HEK293T (cell line): ENCODE results near the gene GPR150.

Experiments
- CTCF ChIA-PET: fragments of 350-600 bp; formaldehyde crosslinking; extraction: SDS; loops from one replicate; lab custom pipeline; 2021; ENCODE audit warnings: antibody characterized with exemption, inconsistent platforms; lab: Yijun Ruan, JAX
- POLR2A ChIA-PET: fragments of 350-600 bp; formaldehyde crosslinking; extraction: SDS; loops from one replicate; lab custom pipeline; 2020; ENCODE audit warnings: antibody characterized with exemption, inconsistent platforms; lab: Yijun Ruan, JAX
- DNase-seq: peaks from one replicate; pipeline ENCODE4 v3.0.0; 2012; ENCODE audit warnings: mixed read lengths; ENCODE audit errors: extremely low spot score
- ARNT ChIP-seq: fragments of 450-650 bp; IDR thresholded peaks from 2 replicates; pipeline ENCODE4 v1.6.1; 2017; ENCODE audit warnings: mild to moderate bottlenecking
- BHLHE40 ChIP-seq: fragments of 450-650 bp; IDR thresholded peaks from 2 replicates; pipeline ENCODE4 v1.6.1; 2016; ENCODE audit warnings: mild to moderate bottlenecking, moderate library complexity, borderline replicate concordance
- CTBP1 ChIP-seq: fragments of 450-650 bp; IDR thresholded peaks from 2 replicates; pipeline ENCODE4 v1.6.1; 2016; ENCODE audit warnings: borderline replicate concordance
- ELF4 ChIP-seq: fragments of 450-650 bp; IDR thresholded peaks from 2 replicates; pipeline ENCODE4 v1.6.1; 2017; ENCODE audit warnings: antibody characterized with exemption
- FOXA1 ChIP-seq: fragments of 450-650 bp; IDR thresholded peaks from 2 replicates; pipeline ENCODE4 v1.6.1; 2016; ENCODE audit warnings: mild to moderate bottlenecking
- FOXK2 ChIP-seq: fragments of 450-650 bp; IDR thresholded peaks from 2 replicates; pipeline ENCODE4 v1.6.1; 2016; ENCODE audit warnings: mild to moderate bottlenecking
- FOXM1 ChIP-seq: fragments of 450-650 bp; IDR thresholded peaks from 2 replicates; pipeline ENCODE4 v1.6.1; 2017; ENCODE audit warnings: mild to moderate bottlenecking, borderline replicate concordance
- HDGF ChIP-seq: fragments of 450-650 bp; IDR thresholded peaks from 2 replicates; pipeline ENCODE4 v1.6.1; 2017; ENCODE audit warnings: antibody characterized with exemption, borderline replicate concordance
- L3MBTL2 ChIP-seq: fragments of 450-650 bp; conservative IDR thresholded peaks from 2 replicates; pipeline ENCODE4 v1.6.1; 2016; ENCODE audit warnings: mild to moderate bottlenecking
- LEF1 ChIP-seq: fragments of 450-650 bp; IDR thresholded peaks from 2 replicates; pipeline ENCODE4 v1.6.1; 2017; ENCODE audit warnings: mild to moderate bottlenecking, borderline replicate concordance
- NFRKB ChIP-seq: fragments of 450-650 bp; IDR thresholded peaks from 2 replicates; pipeline ENCODE4 v1.6.1; 2016; ENCODE audit warnings: mild to moderate bottlenecking, moderate library complexity
- PKNOX1 ChIP-seq: fragments of 450-650 bp; IDR thresholded peaks from 2 replicates; pipeline ENCODE4 v1.6.1; 2016
- SP1 ChIP-seq: fragments of 450-650 bp; IDR thresholded peaks from 2 replicates; pipeline ENCODE4 v1.6.1; 2017
- SUZ12 ChIP-seq: fragments of 450-650 bp; IDR thresholded peaks from 2 replicates; pipeline ENCODE4 v1.6.1; 2016; ENCODE audit warnings: mild to moderate bottlenecking
- TARDBP ChIP-seq: fragments of 450-650 bp; IDR thresholded peaks from 2 replicates; pipeline ENCODE4 v1.6.1; 2016
- ZNF384 ChIP-seq: fragments of 450-650 bp; IDR thresholded peaks from 2 replicates; pipeline ENCODE4 v1.6.1; 2016

The GPR150 gene

GRCh38 chr5:95600557-95600956 lies 19.3 kb upstream of the GPR150 start:
- no peak for DNase-seq
- CTCF ChIA-PET = no interaction called here
- no peak for TF ChIP-seq LEF1
- POLR2A ChIA-PET = no interaction called here

GRCh38 chr5:95605786-95606185 lies 14.1 kb upstream of the GPR150 start:
- DNase-seq = no peak
- POLR2A ChIA-PET = no interaction called here
- no peak for TF ChIP-seq HDGF
- TF ChIP-seq L3MBTL2 = no peak
- no peak for TF ChIP-seq BHLHE40
- TF ChIP-seq SP1 = no peak
- TF ChIP-seq ZNF384 = no peak
- no peak for TF ChIP-seq LEF1
- CTCF ChIA-PET = no interaction called here

- no peak for DNase-seq
- CTCF ChIA-PET = no interaction called here
- no peak for TF ChIP-seq SUZ12
- no peak for TF ChIP-seq L3MBTL2
- TF ChIP-seq LEF1 = no peak
- POLR2A ChIA-PET = no interaction called here
Measured at GRCh38 chr5:95606419-95606818, 13.5 kb upstream of the GPR150 start.

- DNase-seq = no peak
- TF ChIP-seq ARNT (no peak), ELF4 (no peak), TARDBP (no peak), FOXK2 (no peak), L3MBTL2 (no peak), PKNOX1 (no peak), FOXA1 (no peak), BHLHE40 (no peak), CTBP1 (no peak), ZNF384 (no peak), LEF1 (no peak), FOXM1 (no peak), NFRKB (no peak), HDGF (no peak), SUZ12 (no peak)
- ChIA-PET POLR2A (no interaction called here), CTCF (no interaction called here)
Measured at GRCh38 chr5:95609711-95610110, 10.2 kb upstream of the GPR150 start.

GRCh38 chr5:95610546-95610945 lies 9.3 kb upstream of the GPR150 start:
- DNase-seq = no peak
- POLR2A ChIA-PET = no interaction called here
- TF ChIP-seq PKNOX1 (no peak), LEF1 (no peak), FOXK2 (no peak), FOXA1 (no peak), ARNT (no peak), BHLHE40 (no peak), ZNF384 (no peak), ELF4 (no peak), SP1 (no peak)
- CTCF ChIA-PET = no interaction called here

- no peak for DNase-seq
- TF ChIP-seq ARNT (no peak), ELF4 (no peak), ZNF384 (no peak), LEF1 (no peak), FOXA1 (no peak), L3MBTL2 (no peak), FOXK2 (no peak), FOXM1 (no peak), BHLHE40 (no peak), SP1 (no peak), CTBP1 (no peak)
- ChIA-PET POLR2A (no interaction called here), CTCF (no interaction called here)
Measured at GRCh38 chr5:95611396-95611795, 8.5 kb upstream of the GPR150 start.

- POLR2A ChIA-PET = no interaction called here
Measured at GRCh38 chr5:95613514-95613913, 6.4 kb upstream of the GPR150 start.

More at GRCh38 chr5:95613514-95613913, 6.4 kb upstream of the GPR150 start:
- no peak for TF ChIP-seq FOXK2
- no peak for TF ChIP-seq L3MBTL2
- no peak for TF ChIP-seq BHLHE40
- TF ChIP-seq SP1 = no peak
- TF ChIP-seq CTBP1 = no peak
- TF ChIP-seq PKNOX1 = no peak
- CTCF ChIA-PET = no interaction called here
- DNase-seq = no peak
